Measurements from ENCODE around the gene TIGIT. TPM values are rescaled to one million over a fixed set of nuclear protein-coding genes. Genes with fewer than 3 reads are reported as not detected.

The TIGIT gene
- total RNA-seq, 1 donor from 2014 or later: not detected

DNA sequence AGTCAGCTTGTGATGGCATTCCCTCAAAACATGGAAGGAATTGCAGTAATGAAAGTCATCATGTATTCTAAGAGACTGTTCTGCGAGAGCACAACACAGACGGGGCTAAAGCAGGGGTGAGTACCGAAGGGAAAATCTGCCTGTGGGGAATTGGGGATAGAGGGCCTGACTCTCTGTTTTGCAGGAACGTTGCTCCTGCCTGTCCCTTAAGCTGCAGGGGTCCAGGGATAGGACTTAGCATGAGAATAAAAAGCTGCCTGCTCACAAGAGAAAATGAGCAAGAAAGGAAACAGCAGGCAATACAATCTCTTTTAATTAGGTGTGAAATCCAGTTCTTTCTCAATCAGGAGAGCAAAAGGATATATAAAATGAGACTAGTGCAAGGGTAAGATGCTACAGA lies 62.2 kb downstream of the TIGIT start:
- Histone ChIP-seq H3K36me3 (ENCODE audit: control insufficient read depth, insufficient read depth, low read length) (no peaks in the 10 kb centered on the region), H3K27me3 (ENCODE audit: control insufficient read depth, insufficient read depth, low read length) (no peaks in the 10 kb centered on the region), H3K4me3 (ENCODE audit: low read depth, low read length) (no peak overlapping the region)
- DNase-seq (ENCODE audit: low read depth): no peak
- TF ChIP-seq, protein P1, sequence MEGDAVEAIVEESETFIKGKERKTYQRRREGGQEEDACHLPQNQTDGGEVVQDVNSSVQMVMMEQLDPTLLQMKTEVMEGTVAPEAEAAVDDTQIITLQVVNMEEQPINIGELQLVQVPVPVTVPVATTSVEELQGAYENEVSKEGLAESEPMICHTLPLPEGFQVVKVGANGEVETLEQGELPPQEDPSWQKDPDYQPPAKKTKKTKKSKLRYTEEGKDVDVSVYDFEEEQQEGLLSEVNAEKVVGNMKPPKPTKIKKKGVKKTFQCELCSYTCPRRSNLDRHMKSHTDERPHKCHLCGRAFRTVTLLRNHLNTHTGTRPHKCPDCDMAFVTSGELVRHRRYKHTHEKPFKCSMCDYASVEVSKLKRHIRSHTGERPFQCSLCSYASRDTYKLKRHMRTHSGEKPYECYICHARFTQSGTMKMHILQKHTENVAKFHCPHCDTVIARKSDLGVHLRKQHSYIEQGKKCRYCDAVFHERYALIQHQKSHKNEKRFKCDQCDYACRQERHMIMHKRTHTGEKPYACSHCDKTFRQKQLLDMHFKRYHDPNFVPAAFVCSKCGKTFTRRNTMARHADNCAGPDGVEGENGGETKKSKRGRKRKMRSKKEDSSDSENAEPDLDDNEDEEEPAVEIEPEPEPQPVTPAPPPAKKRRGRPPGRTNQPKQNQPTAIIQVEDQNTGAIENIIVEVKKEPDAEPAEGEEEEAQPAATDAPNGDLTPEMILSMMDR (IDR thresholded peaks at IDR 0.05; ENCODE audit: insufficient read depth, low read length, severe bottlenecking): no peak
- no peak for FAIRE-seq

DNA sequence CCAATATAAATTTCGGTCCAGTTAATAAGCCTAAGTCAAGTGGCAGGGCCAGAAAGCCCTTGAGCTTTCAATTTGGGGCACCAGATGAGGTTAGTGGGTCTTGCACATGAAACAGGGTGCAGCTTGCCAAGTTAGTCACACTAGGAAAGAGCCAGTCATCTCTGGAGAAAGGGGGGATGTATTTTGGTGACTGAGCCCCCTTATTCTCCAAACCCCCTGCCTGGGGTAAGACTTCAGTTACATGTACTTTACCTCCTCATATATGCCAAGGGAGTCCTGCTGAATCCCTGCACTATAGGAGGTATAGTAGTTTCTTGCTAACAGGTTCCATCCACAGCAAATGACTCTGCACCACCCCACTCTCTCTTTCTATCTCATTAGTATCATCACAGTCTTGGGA lies 62.7 kb downstream of the TIGIT start:
- H3K27me3 ChIP-seq (ENCODE audit: control insufficient read depth, insufficient read depth, low read length): no peaks in the 10 kb centered on the region
- FAIRE-seq (no peak), DNase-seq (ENCODE audit: low read depth) (no peak)
- TF ChIP-seq, protein P1 (IDR thresholded peaks at IDR 0.05; ENCODE audit: insufficient read depth, low read length, severe bottlenecking): no peak
- no peaks in the 10 kb centered on the region for H3K36me3 ChIP-seq (ENCODE audit: control insufficient read depth, insufficient read depth, low read length)
- no peak overlapping the region for H3K4me3 ChIP-seq (ENCODE audit: low read depth, low read length)

Other genes with a start within 250 kb of the TIGIT start
- gene CCDC191, start 237.5 kb upstream of the TIGIT start, total RNA-seq: 1.6 and 1.9 TPM in 2 replicates
- gene QTRT2, start 237.3 kb upstream of the TIGIT start, total RNA-seq: 18.9 and 20.5 TPM in 2 replicates
- not detected in 2 replicates for gene DRD3, start 115.0 kb upstream of the TIGIT start, total RNA-seq
- not detected in 2 replicates for gene ZNF80, start 56.5 kb upstream of the TIGIT start, total RNA-seq